Omental fat pad (tissue), 4 donors: ENCODE results near the gene TRAPPC10. TPM values are rescaled to one million over a fixed set of nuclear protein-coding genes. Genes with fewer than 3 reads are reported as not detected.

Experiments used
- ATAC-seq: fragments of 150-250 bp; one replicate; pipeline ENCODE4 v1.9.1; 2016; ENCODE audit warnings: mild to moderate bottlenecking, moderate library complexity; ENCODE audit not compliant: low FRiP score
- DNase-seq: peaks from one replicate; pipeline ENCODE4 v3.0.0-alpha.2; 2019; ENCODE audit warnings: low spot score
- CTCF ChIP-seq, 3 donors: fragments of 450-650 bp; IDR thresholded peaks; one replicate each; pipeline ENCODE4 v1.5.1; 2016 to 2017; ENCODE audit warnings: antibody characterized with exemption in 3 of 3, mild to moderate bottlenecking in 3 of 3, moderate library complexity in 2 of 3
- total RNA-seq, 4 donors: library from RNA; depleted of rRNA; stranded (reverse); fragments of >200 nt; gene quantifications; one replicate each; pipeline ENCODE4 v1.1.0, GENCODE V29; 2016

The TRAPPC10 gene
- total RNA-seq, 4 donors from 2014 or later, result 29.3 to 42.8 (median 36.6) TPM

- TF ChIP-seq CTCF (IDR thresholded peaks at IDR 0.05), result no peak
- ATAC-seq, result no peak
- no peak for DNase-seq
These were observed 37.2 kb upstream of the TRAPPC10 start for GRCh38 chr21:43974791-43975468.

GRCh38 chr21:43975469-43976098, 36.5 kb upstream of the TRAPPC10 start:
- peak in 2 of 3 donors; percentile 45 to 90 for TF ChIP-seq CTCF (IDR thresholded peaks at IDR 0.05)
- ATAC-seq (peak; percentile 76), DNase-seq (peak; percentile 71)

GRCh38 chr21:43976661-43977060, 35.4 kb upstream of the TRAPPC10 start:
- no peak for DNase-seq
- TF ChIP-seq CTCF (IDR thresholded peaks at IDR 0.05), result no peak
- no peak for ATAC-seq

GRCh38 chr21:43978060-43978459, 34.0 kb upstream of the TRAPPC10 start:
- ATAC-seq (no peak), DNase-seq (no peak)
- no peak for TF ChIP-seq CTCF (IDR thresholded peaks at IDR 0.05)

GRCh38 chr21:43979654-43980053, 32.5 kb upstream of the TRAPPC10 start:
- no peak for DNase-seq
- TF ChIP-seq CTCF (IDR thresholded peaks at IDR 0.05), result no peak

GRCh38 chr21:43981151-43981870, 30.8 kb upstream of the TRAPPC10 start:
- no peak for DNase-seq
- TF ChIP-seq CTCF (IDR thresholded peaks at IDR 0.05), result no peak
- peak; percentile 11 for ATAC-seq

More at GRCh38 chr21:43979654-43980053, 32.5 kb upstream of the TRAPPC10 start:
- no peak for ATAC-seq
